Smooth muscle cell (in vitro differentiated cells): ENCODE measurements around the gene SCYL1. TPM values are rescaled to one million over a fixed set of nuclear protein-coding genes. Genes with fewer than 3 reads are reported as not detected.

Source experiments
- DNase-seq: peaks from one replicate; lab custom pipeline; 2025; ENCODE audit not compliant: unreplicated experiment; lab: John Stamatoyannopoulos, UW
- H2AFZ ChIP-seq: fragments of 200-600 bp; sonication (generic); 2 replicates; pipeline ENCODE4 v1.6.0; 2016; ENCODE audit warnings: antibody characterized with exemption, low read depth, mild to moderate bottlenecking
- H3F3A ChIP-seq: fragments of 200-600 bp; sonication (generic); 2 replicates; pipeline ENCODE4 v1.6.0; 2017; ENCODE audit warnings: antibody characterized with exemption, low read depth
- H3K27ac ChIP-seq: fragments of 200-600 bp; sonication (generic); 2 replicates; pipeline ENCODE4 v1.5.1; 2016; ENCODE audit warnings: low read depth, mild to moderate bottlenecking
- H3K27me3 ChIP-seq: fragments of 200-600 bp; sonication (generic); 2 replicates; pipeline ENCODE4 v1.6.1; 2016; ENCODE audit warnings: low read depth, mild to moderate bottlenecking
- H3K36me3 ChIP-seq: fragments of 200-600 bp; sonication (generic); 2 replicates; pipeline ENCODE4 v1.5.1; 2016; ENCODE audit warnings: low read depth
- H3K4me1 ChIP-seq: fragments of 200-600 bp; sonication (generic); 2 replicates; pipeline ENCODE4 v1.5.1; 2016; ENCODE audit warnings: low read depth
- H3K4me2 ChIP-seq: fragments of 200-600 bp; sonication (generic); 2 replicates; pipeline ENCODE4 v1.6.0; 2016; ENCODE audit warnings: mild to moderate bottlenecking
- H3K4me3 ChIP-seq: fragments of 200-600 bp; sonication (generic); 2 replicates; pipeline ENCODE4 v1.5.1; 2016; ENCODE audit warnings: mild to moderate bottlenecking
- H3K79me2 ChIP-seq: fragments of 200-600 bp; sonication (generic); 2 replicates; pipeline ENCODE4 v1.6.0; 2016; ENCODE audit warnings: low read depth, mild to moderate bottlenecking
- H3K9ac ChIP-seq: fragments of 200-600 bp; sonication (generic); 2 replicates; pipeline ENCODE4 v1.6.0; 2016; ENCODE audit warnings: low read depth
- H3K9me3 ChIP-seq: fragments of 200-600 bp; sonication (generic); replicated peaks from 2 replicates; pipeline ENCODE4 v1.5.1; 2016; ENCODE audit warnings: low read depth
- H4K20me1 ChIP-seq: fragments of 200-600 bp; sonication (generic); 2 replicates; pipeline ENCODE4 v1.6.0; 2016; ENCODE audit warnings: low read depth
- CTCF ChIP-seq: fragments of 200-600 bp; sonication (generic); IDR thresholded peaks from 2 replicates; pipeline ENCODE4 v1.5.1; 2017; ENCODE audit warnings: borderline replicate concordance, mild to moderate bottlenecking, antibody characterized with exemption; ENCODE audit not compliant: insufficient read depth, poor library complexity, severe bottlenecking
- WGBS: methylation state at CpG from one replicate; pipeline ENCODE4 v1.1.7; 2016; ENCODE audit warnings: low lambda C conversion rate; 5-methylcytosine and 5-hydroxymethylcytosine counted together
- polyA plus RNA-seq: library from polyadenylated mRNA; unstranded; fragments of >200 nt; fragmentation: Nextera tagmentation; extraction: Ambion mirVana; gene quantifications from 2 replicates; pipeline ENCODE4 v1.2.1, GENCODE V29; 2016
- total RNA-seq: library from RNA; depleted of rRNA; stranded (reverse); fragments of >200 nt; gene quantifications from 2 replicates; pipeline ENCODE4 v1.2.3, GENCODE V29; 2014

SCYL1 gene
- total and polyA plus RNA-seq, 2 experiments from 2014 or later, result 66.6 to 123 TPM

- WGBS, result 84% methylated on average over 12 of the region's 12 CpGs
- no peaks in the 10 kb centered on the region for H3K9me3 ChIP-seq
- H3K4me3 ChIP-seq, result peak overlapping the region; percentile 63
- H3K27me3 ChIP-seq, result no peaks in the 10 kb centered on the region
- peaks cover 10% of the 10 kb centered on the region for H4K20me1 ChIP-seq
- no peak for TF ChIP-seq CTCF
- DNase-seq, result no peak
- H3F3A ChIP-seq, result peaks cover 38% of the 10 kb centered on the region
- peaks cover 20% of the 10 kb centered on the region for H3K4me1 ChIP-seq
- H3K27ac ChIP-seq, result peak overlapping the region; percentile 47
- no peak overlapping the region for H3K9ac ChIP-seq
- H3K4me2 ChIP-seq, result peak overlapping the region; percentile 96
- H2AFZ ChIP-seq, result no peak overlapping the region
- H3K36me3 ChIP-seq, result no peaks in the 10 kb centered on the region
- H3K79me2 ChIP-seq, result peaks cover 5% of the 10 kb centered on the region
Measured at GRCh38 chr11:65556470-65557279, 31.8 kb downstream of the SCYL1 start.

GRCh38 chr11:65557280-65558001 is 32.6 kb downstream of the SCYL1 start:
- Histone ChIP-seq H3K4me2 (peak overlapping the region; percentile 96), H2AFZ (no peak overlapping the region), H3K79me2 (peaks cover 5% of the 10 kb centered on the region), H4K20me1 (peaks cover 10% of the 10 kb centered on the region), H3K9ac (no peak overlapping the region), H3K36me3 (no peaks in the 10 kb centered on the region), H3K4me3 (peak overlapping the region; percentile 63), H3K4me1 (peaks cover 20% of the 10 kb centered on the region), H3F3A (peaks cover 43% of the 10 kb centered on the region), H3K27ac (peak overlapping the region; percentile 75), H3K27me3 (no peaks in the 10 kb centered on the region), H3K9me3 (no peaks in the 10 kb centered on the region)
- 13% methylated on average over 16 of the region's 47 CpGs for WGBS
- TF ChIP-seq CTCF, result no peak
- DNase-seq, result no peak

GRCh38 chr11:65558002-65558929 is 33.4 kb downstream of the SCYL1 start, which contains the start of gene LTBP3:
Gene LTBP3, minus strand, starts transcription at chr11:65558359. Its CDS starts 400 bp downstream, at chr11:65557959.
- peaks cover 5% of the 10 kb centered on the region for H3K79me2 ChIP-seq
- H3K36me3 ChIP-seq, result no peaks in the 10 kb centered on the region
- H3K4me2 ChIP-seq, result peak within 1 kb of the TSS; percentile 96
- H3K4me1 ChIP-seq, result peaks cover 20% of the 10 kb centered on the region
- peak within 1 kb of the TSS; percentile 64 for H3K9ac ChIP-seq
- H3K4me3 ChIP-seq, result peak within 1 kb of the TSS; percentile 63
- H3K27me3 ChIP-seq, result no peaks in the 10 kb centered on the region
- peak within 1 kb of the TSS; percentile 75 for H3K27ac ChIP-seq
- peak within 1 kb of the TSS; percentile 69 for H2AFZ ChIP-seq
- H3F3A ChIP-seq, result peaks cover 43% of the 10 kb centered on the region
- H4K20me1 ChIP-seq, result peaks cover 10% of the 10 kb centered on the region
- DNase-seq, result peak; percentile 37
- H3K9me3 ChIP-seq, result no peaks in the 10 kb centered on the region
- 2% methylated on average over 32 of the region's 79 CpGs for WGBS
- no peak for TF ChIP-seq CTCF
